ENCODE results near the gene GORASP2. TPM values are rescaled to one million over a fixed set of nuclear protein-coding genes. Genes with fewer than 3 reads are reported as not detected.

The GORASP2 gene
- polyA plus RNA-seq, 1 of the 3 experiments (the other 2 are of a cell fraction), result 127 TPM

GRCh38 chr2:170949415-170949814, 20.4 kb downstream of the GORASP2 start:
- Histone ChIP-seq H3F3A (replicated peaks; ENCODE audit: insufficient read depth) (no peaks in the 10 kb centered on the region), H3K4me2 (no peak overlapping the region), H3K9me3 (no peaks in the 10 kb centered on the region), H3K79me2 (ENCODE audit: insufficient read depth) (peaks cover 56% of the 10 kb centered on the region), H3K27ac (ENCODE audit: low read depth in 2 of 2, low read length in 1 of 2) (no peak overlapping the region), H3K9me2 (no peaks in the 10 kb centered on the region), H3K36me3 (replicated peaks in 1 of 2; ENCODE audit: control insufficient read depth in 1 of 2, insufficient read depth in 2 of 2, low read length in 1 of 2) (peaks cover 56 to 63% of the 10 kb centered on the region in 2 experiments), H4K20me1 (ENCODE audit: insufficient read depth) (peaks cover 48% of the 10 kb centered on the region), H3K4me3 (ENCODE audit: low read depth in 2 of 2, low read length in 1 of 2) (no peak overlapping the region), H3K9ac (no peak overlapping the region), H3K27me3 (ENCODE audit: insufficient read depth) (no peaks in the 10 kb centered on the region), H2AFZ (ENCODE audit: low read depth) (no peak overlapping the region), H3K4me1 (ENCODE audit: control insufficient read depth in 1 of 2, insufficient read depth in 2 of 2, low read depth in 1 of 2, low read length in 1 of 2) (no peaks in the 10 kb centered on the region)
- ChIA-PET CTCF (interaction anchor here (1.0 to 1.3 kb wide), 2 partner anchors 9 to 20 kb away, joined by 3 read pairs; no protein-coding TSS in a partner anchor), POLR2A (no interaction called here)
- WGBS (ENCODE audit: low lambda C conversion rate), result 80% methylated on average over 5 of the region's 5 CpGs
- DNase-seq, result no peak
- TF ChIP-seq GATA2 (CRISPR knock-in tag; IDR thresholded peaks at IDR 0.05) (no peak), ELF1 (IDR thresholded peaks at IDR 0.05) (no peak), TAF1 (IDR thresholded peaks at IDR 0.05; ENCODE audit: borderline replicate concordance, low read depth, low read length) (no peak), REST (IDR thresholded peaks at IDR 0.05; ENCODE audit: low read depth, low read length) (no peak), NRF1 (IDR thresholded peaks at IDR 0.05; ENCODE audit: low read depth, low read length) (no peak), NFIC (IDR thresholded peaks at IDR 0.05; ENCODE audit: borderline replicate concordance) (no peak), GABPA (IDR thresholded peaks at IDR 0.05; ENCODE audit: low read depth) (no peak), EZH2phosphoT487 (IDR thresholded peaks at IDR 0.05; ENCODE audit: borderline replicate concordance, low read depth) (no peak), RFX5 (IDR thresholded peaks at IDR 0.05; ENCODE audit: low read length) (no peak), YY1 (IDR thresholded peaks at IDR 0.05; ENCODE audit: low read depth) (no peak), JUND (IDR thresholded peaks at IDR 0.05) (no peak)
- TF ChIP-seq, protein P1, sequence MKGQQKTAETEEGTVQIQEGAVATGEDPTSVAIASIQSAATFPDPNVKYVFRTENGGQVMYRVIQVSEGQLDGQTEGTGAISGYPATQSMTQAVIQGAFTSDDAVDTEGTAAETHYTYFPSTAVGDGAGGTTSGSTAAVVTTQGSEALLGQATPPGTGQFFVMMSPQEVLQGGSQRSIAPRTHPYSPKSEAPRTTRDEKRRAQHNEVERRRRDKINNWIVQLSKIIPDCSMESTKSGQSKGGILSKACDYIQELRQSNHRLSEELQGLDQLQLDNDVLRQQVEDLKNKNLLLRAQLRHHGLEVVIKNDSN (IDR thresholded peaks at IDR 0.05; ENCODE audit: borderline replicate concordance, low read depth), result no peak
- TF ChIP-seq, protein P2, sequence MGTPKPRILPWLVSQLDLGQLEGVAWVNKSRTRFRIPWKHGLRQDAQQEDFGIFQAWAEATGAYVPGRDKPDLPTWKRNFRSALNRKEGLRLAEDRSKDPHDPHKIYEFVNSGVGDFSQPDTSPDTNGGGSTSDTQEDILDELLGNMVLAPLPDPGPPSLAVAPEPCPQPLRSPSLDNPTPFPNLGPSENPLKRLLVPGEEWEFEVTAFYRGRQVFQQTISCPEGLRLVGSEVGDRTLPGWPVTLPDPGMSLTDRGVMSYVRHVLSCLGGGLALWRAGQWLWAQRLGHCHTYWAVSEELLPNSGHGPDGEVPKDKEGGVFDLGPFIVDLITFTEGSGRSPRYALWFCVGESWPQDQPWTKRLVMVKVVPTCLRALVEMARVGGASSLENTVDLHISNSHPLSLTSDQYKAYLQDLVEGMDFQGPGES (IDR thresholded peaks at IDR 0.05; ENCODE audit: low read depth, low read length), result no peak
